ENCODE results near the gene ARSA.

The ARSA gene

GRCh38 chr22:50576806-50577696 is 50.9 kb downstream of the ARSA start:
- DNase-seq = no peak

- peak; percentile 34 for DNase-seq
Measured at GRCh38 chr22:50576070-50576469, 51.9 kb downstream of the ARSA start.

- no peak for DNase-seq
Measured at GRCh38 chr22:50575426-50575941, 52.5 kb downstream of the ARSA start.
